Activated T-cell treated with anti-CD3 and anti-CD28 coated beads, Interleukin-2, amount 50 U/mL, for 1 hour (primary cell): ENCODE measurements around the gene PCDHB11.
"Not testable (repeated sequence)": the region's sequence is repeated elsewhere in the genome, so short reads cannot be mapped to it uniquely, and the experiment has no call there.

Source experiments
- DNase-seq: peaks from one replicate; pipeline ENCODE4 v3.0.0-alpha.2; 2020

PCDHB11 gene

DNA sequence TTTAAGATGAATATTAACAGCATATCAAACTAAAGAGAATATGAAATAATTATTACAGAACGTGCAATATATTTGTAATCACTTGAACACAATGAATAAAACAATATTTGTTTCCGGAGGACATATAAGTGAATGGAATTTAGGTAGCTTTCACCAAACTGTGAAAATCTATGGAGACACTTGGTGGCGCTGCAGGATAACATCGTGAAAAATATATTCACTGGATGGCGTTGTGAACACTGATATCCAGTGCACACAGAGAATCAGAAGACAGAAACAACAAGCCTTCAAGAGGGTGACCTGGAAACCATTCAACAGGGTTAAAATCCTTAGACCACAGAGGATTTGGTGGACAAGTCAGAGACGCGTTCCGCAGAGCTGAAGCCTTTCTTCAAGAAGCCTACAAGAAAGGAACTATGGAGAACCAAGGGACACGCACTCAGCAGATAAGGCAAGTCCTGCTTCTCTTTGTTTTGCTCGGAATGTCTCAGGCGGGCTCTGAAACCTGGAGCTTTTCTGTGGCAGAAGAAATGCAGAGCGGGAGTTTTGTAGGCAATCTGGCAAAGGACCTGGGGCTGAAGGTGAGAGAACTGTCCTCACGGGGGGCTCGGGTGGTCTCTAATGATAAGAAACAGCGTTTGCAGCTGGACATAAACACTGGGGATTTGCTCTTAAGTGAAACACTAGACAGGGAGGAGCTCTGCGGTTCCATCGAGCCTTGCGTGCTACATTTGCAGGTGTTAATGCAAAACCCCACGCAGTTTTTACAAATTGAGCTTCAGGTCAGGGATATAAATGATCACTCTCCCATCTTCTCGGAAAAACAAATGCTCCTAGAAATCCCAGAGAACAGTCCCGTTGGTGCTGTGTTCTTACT lies at the start of gene PCDHB11:
Gene PCDHB11, plus strand, starts transcription at position 269 of the 877 bp plus-strand sequence. Its CDS starts 148 bp downstream, at position 417.
- no peak for DNase-seq

- no peak for DNase-seq
Observed at GRCh38 chr5:141149812-141150211, 49.6 kb upstream of the PCDHB11 start, which contains the start of gene PCDHB6. Gene PCDHB6, plus strand, starts transcription at chr5:141150057. Its CDS starts 201 bp downstream, at chr5:141150258.

DNA sequence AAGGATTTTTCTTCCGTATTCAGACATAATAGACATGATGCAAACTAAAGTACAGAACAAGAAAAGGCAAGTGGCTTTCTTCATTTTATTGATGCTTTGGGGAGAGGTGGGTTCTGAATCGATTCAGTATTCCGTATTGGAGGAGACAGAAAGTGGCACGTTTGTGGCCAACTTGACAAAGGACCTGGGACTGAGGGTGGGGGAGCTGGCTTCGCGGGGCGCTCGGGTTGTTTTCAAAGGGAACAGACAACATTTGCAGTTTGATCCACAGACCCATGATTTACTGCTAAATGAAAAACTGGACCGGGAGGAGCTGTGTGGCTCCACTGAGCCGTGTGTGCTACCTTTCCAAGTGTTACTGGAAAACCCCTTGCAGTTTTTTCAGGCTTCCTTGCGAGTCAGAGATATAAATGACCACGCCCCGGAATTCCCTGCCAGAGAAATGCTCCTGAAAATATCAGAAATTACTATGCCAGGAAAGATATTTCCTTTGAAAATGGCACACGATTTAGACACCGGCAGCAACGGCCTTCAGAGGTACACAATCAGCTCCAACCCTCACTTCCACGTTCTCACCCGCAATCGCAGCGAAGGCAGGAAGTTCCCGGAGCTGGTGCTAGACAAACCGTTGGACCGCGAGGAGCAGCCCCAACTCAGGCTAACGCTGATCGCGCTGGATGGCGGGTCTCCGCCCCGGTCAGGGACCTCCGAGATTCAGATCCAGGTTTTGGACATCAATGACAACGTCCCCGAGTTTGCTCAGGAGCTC lies 49.0 kb upstream of the PCDHB11 start:
- no peak for DNase-seq

- DNase-seq = no peak
Observed at GRCh38 chr5:141150993-141151325, 48.5 kb upstream of the PCDHB11 start.

GRCh38 chr5:141151632-141152031 lies 47.8 kb upstream of the PCDHB11 start:
- DNase-seq = not testable (repeated sequence)

GRCh38 chr5:141152096-141152495 lies 47.3 kb upstream of the PCDHB11 start:
- DNase-seq = not testable (repeated sequence)

GRCh38 chr5:141155540-141156374 lies 43.7 kb upstream of the PCDHB11 start:
- no peak for DNase-seq

DNA sequence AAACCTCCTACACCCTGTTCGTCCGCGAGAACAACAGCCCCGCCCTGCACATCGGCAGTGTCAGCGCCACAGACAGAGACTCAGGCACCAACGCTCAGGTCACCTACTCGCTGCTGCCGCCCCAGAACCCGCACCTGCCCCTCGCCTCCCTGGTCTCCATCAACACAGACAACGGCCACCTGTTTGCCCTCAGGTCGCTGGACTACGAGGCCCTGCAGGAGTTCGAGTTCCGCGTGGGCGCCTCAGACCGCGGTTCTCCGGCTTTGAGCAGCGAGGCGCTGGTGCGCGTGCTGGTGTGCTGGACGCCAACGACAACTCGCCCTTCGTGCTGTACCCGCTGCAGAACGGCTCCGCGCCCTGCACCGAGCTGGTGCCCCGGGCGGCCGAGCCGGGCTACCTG lies 42.1 kb upstream of the PCDHB11 start:
- DNase-seq = not testable (repeated sequence)

GRCh38 chr5:141157901-141158300 lies 41.5 kb upstream of the PCDHB11 start:
- not testable (repeated sequence) for DNase-seq

DNA sequence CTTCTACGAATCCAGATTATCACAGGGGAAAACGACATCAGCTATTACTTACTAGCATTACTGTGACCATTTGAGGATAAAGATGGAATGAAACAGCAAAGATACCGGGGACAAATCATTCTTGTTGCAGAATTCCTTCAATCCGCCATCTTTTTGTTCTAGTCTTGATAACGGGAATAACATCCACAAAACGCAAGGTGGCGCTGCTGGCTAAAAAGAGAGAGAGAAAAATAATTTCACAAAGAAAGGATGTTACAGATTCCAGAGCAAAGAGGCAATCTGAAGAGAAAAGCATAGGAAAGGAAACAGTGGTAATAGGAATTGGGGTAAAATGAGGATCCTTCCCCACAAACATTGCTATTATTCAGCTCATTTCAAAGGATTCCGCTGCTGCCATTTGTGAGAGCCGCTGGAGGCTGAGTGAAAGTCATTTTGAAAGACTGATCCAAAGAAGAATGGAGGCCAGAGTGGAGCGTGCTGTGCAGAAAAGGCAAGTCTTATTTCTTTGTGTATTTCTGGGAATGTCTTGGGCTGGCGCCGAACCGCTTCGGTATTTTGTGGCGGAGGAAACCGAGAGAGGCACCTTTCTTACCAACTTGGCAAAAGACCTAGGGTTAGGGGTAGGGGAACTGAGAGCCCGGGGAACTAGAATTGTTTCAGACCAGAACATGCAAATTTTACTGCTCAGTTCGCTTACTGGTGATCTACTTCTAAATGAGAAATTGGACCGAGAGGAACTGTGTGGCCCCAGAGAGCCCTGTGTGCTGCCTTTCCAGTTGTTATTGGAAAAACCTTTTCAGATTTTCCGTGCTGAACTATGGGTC lies 26.8 kb upstream of the PCDHB11 start, which contains the start of gene PCDHB7:
Gene PCDHB7, plus strand, starts transcription at position 264 of the 824 bp plus-strand sequence. Its CDS starts 192 bp downstream, at position 456.
- no peak for DNase-seq

DNA sequence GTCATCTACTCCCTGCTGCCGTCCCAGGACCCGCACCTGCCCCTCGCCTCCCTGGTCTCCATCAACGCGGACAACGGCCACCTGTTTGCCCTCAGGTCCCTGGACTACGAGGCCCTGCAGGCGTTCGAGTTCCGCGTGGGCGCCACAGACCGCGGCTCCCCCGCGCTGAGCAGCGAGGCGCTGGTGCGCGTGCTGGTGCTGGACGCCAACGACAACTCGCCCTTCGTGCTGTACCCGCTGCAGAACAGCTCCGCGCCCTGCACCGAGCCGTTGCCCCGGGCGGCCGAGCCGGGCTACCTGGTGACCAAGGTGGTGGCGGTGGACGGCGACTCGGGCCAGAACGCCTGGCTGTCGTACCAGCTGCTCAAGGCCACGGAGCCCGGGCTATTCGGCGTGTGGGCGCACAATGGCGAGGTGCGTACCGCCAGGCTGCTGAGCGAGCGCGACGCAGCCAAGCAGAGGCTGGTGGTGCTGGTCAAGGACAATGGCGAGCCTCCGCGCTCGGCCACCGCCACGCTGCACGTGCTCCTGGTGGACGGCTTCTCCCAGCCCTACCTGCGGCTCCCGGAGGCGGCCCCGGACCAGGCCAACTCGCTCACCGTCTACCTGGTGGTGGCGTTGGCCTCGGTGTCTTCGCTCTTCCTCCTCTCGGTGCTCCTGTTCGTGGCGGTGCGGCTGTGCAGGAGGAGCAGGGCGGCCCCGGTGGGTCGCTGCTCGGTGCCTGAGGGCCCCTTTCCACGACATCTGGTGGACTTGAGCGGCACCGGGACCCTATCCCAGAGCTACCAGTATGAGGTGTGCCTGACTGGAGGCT lies 24.9 kb upstream of the PCDHB11 start:
- DNase-seq = not testable (repeated sequence)

- DNase-seq = no peak
Observed at GRCh38 chr5:141175933-141176332, 23.5 kb upstream of the PCDHB11 start.

- DNase-seq = not testable (repeated sequence)
Observed at GRCh38 chr5:141177577-141178191, 21.7 kb upstream of the PCDHB11 start, which contains the start of gene PCDHB8. Gene PCDHB8, plus strand, starts transcription at chr5:141177790. Its CDS starts 245 bp downstream, at chr5:141178035.

DNA sequence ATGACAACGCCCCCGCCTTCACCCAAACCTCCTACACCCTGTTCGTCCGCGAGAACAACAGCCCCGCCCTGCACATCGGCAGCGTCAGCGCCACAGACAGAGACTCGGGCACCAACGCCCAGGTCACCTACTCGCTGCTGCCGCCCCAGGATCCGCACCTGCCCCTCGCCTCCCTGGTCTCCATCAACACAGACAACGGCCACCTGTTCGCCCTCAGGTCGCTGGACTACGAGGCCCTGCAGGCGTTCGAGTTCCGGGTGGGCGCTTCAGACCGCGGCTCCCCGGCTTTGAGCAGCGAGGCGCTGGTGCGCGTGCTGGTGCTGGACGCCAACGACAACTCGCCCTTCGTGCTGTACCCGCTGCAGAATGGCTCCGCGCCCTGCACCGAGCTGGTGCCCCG lies 20.1 kb upstream of the PCDHB11 start:
- DNase-seq = not testable (repeated sequence)

- DNase-seq = not testable (repeated sequence)
Observed at GRCh38 chr5:141179876-141180275, 19.6 kb upstream of the PCDHB11 start.

DNA sequence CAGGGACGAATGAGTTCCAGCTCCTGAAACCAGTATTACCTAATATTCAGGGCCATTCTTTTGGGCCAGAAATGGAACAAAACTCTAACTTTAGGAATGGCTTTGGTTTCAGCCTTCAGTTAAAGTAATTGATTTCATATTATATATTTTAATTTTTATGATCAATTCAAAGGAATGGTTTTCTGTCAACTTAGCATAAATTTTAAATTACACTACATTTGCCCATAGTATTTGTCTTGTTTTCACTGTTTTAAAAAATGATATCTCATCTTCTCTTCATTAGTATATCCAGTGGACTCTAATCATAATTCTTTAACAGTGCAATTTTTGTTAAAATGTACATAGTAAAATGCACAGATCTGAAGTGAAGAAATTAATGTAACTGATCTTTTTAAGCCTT lies 19.1 kb upstream of the PCDHB11 start:
- no peak for DNase-seq

GRCh38 chr5:141182248-141182647 lies 17.2 kb upstream of the PCDHB11 start, which contains the start of gene PCDHB16:
Gene PCDHB16, plus strand, starts transcription at chr5:141182387. Its CDS starts 173 bp downstream, at chr5:141182560.
- no peak for DNase-seq

DNA sequence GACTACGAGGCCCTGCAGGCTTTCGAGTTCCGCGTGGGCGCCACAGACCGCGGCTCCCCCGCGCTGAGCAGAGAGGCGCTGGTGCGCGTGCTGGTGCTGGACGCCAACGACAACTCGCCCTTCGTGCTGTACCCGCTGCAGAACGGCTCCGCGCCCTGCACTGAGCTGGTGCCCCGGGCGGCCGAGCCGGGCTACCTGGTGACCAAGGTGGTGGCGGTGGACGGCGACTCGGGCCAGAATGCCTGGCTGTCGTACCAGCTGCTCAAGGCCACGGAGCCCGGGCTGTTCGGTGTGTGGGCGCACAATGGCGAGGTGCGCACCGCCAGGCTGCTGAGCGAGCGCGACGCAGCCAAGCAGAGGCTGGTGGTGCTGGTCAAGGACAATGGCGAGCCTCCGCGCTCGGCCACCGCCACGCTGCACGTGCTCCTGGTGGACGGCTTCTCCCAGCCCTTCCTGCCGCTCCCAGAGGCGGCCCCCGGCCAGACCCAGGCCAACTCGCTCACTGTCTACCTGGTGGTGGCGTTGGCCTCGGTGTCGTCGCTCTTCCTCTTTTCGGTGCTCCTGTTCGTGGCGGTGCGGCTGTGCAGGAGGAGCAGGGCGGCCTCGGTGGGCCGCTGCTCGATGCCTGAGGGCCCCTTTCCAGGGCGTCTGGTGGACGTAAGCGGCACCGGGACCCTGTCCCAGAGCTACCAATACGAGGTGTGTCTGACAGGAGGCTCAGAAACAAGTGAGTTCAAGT lies 15.1 kb upstream of the PCDHB11 start:
- not testable (repeated sequence) for DNase-seq

- DNase-seq = no peak
Observed at GRCh38 chr5:141186897-141187512, 12.4 kb upstream of the PCDHB11 start, which contains the start of gene PCDHB9. Gene PCDHB9, plus strand, starts transcription at chr5:141187161. Its CDS starts 158 bp downstream, at chr5:141187319.
